HG03342 (cell line): Measurements from ENCODE around the gene PERM1.
A peak's percentile ranks its signal among the peaks of the same experiment; 100 is the strongest.

Experiments used
- ATAC-seq: cut with Tn5 transposase; IDR thresholded peaks from one replicate; pipeline ENCODE4 v1.9.1; 2021; ENCODE audit warnings: mild to moderate bottlenecking, moderate library complexity; ENCODE audit not compliant: unreplicated experiment

Gene PERM1

GRCh38 chr1:966135-966703, 15.7 kb downstream of the PERM1 start, which contains the start of gene PLEKHN1:
PLEKHN1 (plus strand) TSS chr1:966482; CDS start chr1:966532, 50 bp downstream.
- peak; percentile 15 for ATAC-seq

- ATAC-seq: no peak
Measured at GRCh38 chr1:965526-966134, 16.3 kb downstream of the PERM1 start.

GRCh38 chr1:964691-965525, 17.0 kb downstream of the PERM1 start:
- ATAC-seq: no peak

GRCh38 chr1:963746-964525, 18.0 kb downstream of the PERM1 start:
- ATAC-seq: no peak

- no peak for ATAC-seq
Measured at GRCh38 chr1:963301-963651, 18.6 kb downstream of the PERM1 start.

- no peak for ATAC-seq
Measured at GRCh38 chr1:962381-963300, 19.3 kb downstream of the PERM1 start.

GRCh38 chr1:961132-961669, 20.7 kb downstream of the PERM1 start:
- ATAC-seq: no peak

- ATAC-seq: peak; percentile 39
Measured at GRCh38 chr1:960363-961131, 21.3 kb downstream of the PERM1 start, which contains the start of gene KLHL17. KLHL17 (plus strand) TSS chr1:960584; CDS start chr1:960694, 110 bp downstream.

GRCh38 chr1:959731-960362, 22.0 kb downstream of the PERM1 start:
- ATAC-seq: no peak

- ATAC-seq: peak; percentile 59
Measured at GRCh38 chr1:958823-959730, 22.8 kb downstream of the PERM1 start, which contains the start of gene NOC2L. NOC2L (minus strand) TSS chr1:959256; CDS start chr1:959240, 16 bp downstream.

GRCh38 chr1:956636-957035, 25.3 kb downstream of the PERM1 start:
- ATAC-seq: no peak

- no peak for ATAC-seq
Measured at GRCh38 chr1:955474-955873, 26.4 kb downstream of the PERM1 start.

- ATAC-seq: no peak
Measured at GRCh38 chr1:954927-955326, 27.0 kb downstream of the PERM1 start.

- ATAC-seq: no peak
Measured at GRCh38 chr1:953524-954320, 28.2 kb downstream of the PERM1 start.

GRCh38 chr1:952603-953002, 29.3 kb downstream of the PERM1 start:
- ATAC-seq: no peak

GRCh38 chr1:952201-952600, 29.7 kb downstream of the PERM1 start:
- ATAC-seq: no peak

GRCh38 chr1:951364-951763, 30.5 kb downstream of the PERM1 start:
- ATAC-seq: no peak
